GM18951 (cell line): ENCODE measurements around the gene KIZ.

Experiments
- POLR2A ChIP-seq: IDR thresholded peaks from 4 replicates; pipeline ENCODE4 v1.6.1; 2011; ENCODE audit warnings: mild to moderate bottlenecking; ENCODE audit not compliant: insufficient read length, insufficient read depth; ENCODE audit errors: extremely low read depth
- in situ Hi-C: fragments of 300-500 bp; cut with MboI; formaldehyde crosslinking; loops from one replicate; pipeline ENCODE4 v1.12.0; 2022; ENCODE audit warnings: low sequenced_read_pairs, mixed read lengths, inconsistent platforms; ENCODE audit not compliant: unreplicated experiment

The KIZ gene

DNA sequence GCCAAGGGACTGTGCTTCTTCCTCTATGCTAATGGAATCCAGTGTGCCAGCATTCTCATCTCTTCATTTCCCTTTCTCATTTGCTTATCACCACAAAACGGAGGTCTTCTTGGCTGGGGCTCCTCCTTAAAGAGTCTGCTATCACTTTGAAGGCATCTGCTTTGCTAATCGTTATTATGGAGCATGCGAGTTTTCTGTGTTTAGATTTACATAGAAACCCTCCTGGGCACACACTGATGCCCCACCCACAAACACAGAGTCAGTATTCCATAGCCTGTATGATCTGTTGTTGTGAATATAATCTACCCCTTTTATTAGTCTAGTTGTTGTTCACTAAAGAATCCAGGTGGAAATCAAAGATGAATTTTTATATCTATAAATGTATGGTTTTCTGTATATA, 93.8 kb downstream of the KIZ start:
- in situ Hi-C loops = no loop called here
- no peak for TF ChIP-seq POLR2A

DNA sequence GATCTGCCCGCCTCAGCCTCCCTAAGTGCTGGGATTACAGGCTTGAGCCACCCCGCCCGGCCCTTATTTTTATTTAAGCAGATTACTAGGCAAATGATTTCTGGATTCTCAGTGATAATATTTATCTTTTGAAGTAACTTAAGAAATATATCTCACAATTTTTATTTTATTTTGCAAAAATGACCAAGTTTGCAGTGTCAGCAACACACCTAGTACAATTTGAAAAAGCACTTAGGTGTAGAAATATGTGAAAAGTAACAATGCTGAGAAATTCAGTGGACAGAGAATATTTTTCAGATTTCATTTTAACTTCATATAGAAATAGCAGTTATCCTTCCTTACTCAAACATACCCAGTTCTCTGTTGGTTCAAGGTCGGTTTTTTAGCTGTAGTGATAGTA, 98.3 kb downstream of the KIZ start:
- no peak for TF ChIP-seq POLR2A
- in situ Hi-C loops = no loop called here

DNA sequence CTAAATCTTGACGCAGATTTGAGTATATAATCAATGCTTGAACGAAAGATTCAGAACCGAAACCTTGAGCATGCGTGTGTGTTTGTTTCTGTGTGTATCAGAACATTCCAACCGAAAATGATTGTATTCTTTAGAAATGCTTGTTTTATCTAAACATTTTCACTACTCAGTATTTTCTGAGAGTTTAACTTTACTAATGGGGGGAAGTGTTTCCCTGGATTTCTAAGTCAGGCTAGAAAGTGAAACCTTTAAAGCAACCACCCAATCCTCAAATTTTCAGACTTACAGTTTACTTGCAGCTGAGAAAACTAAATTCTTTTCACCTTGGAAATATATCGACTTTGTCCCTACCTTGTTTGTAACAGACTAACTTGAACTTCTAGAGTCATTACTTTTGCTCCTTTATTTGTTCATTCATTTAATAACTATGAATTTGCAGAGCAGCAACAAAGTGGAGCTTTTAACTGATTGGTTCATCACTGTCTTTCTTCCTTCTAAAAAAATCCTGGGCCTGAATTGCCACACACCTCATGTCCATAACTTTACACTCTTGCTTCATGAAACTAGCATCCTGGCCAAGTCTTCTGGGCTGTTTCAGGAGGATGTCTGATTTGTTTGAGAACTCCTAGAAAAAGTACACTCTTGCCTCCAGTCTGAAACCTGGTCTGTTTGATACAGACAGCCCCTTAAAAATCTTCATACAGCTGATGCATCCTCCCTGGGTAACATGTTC, 99.5 kb downstream of the KIZ start:
- in situ Hi-C loops = loop anchor here (25.0 kb wide), 1 partner anchor 388 kb away; no protein-coding TSS in a partner anchor

DNA sequence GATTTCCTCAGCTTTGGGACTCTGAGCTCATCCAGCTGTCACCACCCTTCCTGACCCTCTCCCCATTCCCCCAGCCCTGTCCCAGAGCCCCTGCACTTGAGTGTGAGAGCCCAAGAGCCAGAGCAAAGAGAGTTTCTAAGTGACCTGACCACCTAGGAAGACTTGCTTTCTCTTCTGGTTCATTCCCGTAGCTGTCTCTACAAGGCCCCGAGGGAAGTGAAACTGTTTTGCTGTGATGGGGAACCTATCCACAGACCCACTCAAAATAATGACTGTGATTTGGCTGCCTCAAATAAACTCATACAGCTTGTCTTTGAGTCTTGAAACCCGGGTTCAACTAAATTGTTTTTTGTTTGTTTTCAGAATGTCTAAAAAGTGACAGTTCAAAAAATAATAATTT, 102.6 kb downstream of the KIZ start:
- TF ChIP-seq POLR2A = no peak
- in situ Hi-C loops = loop anchor here (25.0 kb wide), 1 partner anchor 391 kb away; no protein-coding TSS in a partner anchor

More for the DNA sequence above, 99.5 kb downstream of the KIZ start:
- TF ChIP-seq POLR2A = no peak

DNA sequence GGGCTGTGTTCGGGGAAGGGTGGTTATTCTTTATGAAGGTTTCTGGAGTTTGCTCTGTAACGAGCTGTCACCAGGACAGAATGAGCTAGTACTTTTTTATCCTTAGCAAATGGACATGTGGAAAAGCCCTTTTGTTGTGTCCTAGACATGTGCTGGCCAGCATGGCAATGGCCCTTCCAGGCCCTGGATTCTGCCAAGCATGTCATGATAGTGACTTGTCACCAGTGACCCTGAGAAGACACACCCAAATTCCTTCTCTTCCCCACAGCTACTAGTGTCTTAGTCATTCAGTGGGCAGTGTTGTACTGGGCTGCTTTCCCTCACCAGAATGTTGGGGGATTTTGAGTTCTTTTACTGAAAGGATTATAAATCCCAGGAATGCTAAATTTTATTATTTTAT, 103.3 kb downstream of the KIZ start:
- no peak for TF ChIP-seq POLR2A
- in situ Hi-C loops = loop anchor here (25.0 kb wide), 1 partner anchor 392 kb away; no protein-coding TSS in a partner anchor

DNA sequence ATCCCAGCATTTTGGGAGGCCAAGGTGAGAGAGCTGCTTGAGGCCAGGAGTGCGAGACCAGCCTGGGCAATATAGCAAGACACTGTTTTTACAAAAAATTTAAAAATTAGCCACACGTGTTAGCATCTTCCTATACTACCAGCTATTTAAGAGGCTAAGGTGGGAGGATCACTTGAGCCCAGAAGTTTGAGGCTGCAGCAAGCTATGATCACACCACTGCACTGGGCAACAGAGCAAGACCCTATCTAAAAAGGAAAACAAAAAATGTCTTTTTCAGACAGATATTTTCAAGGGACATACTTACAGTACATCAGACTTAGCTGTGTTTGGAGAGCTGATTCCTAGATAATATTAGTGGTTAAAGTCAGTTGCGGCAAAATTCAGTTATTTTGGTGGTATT, 104.3 kb downstream of the KIZ start:
- in situ Hi-C loops = loop anchor here (25.0 kb wide), 1 partner anchor 393 kb away; no protein-coding TSS in a partner anchor
- TF ChIP-seq POLR2A = no peak

DNA sequence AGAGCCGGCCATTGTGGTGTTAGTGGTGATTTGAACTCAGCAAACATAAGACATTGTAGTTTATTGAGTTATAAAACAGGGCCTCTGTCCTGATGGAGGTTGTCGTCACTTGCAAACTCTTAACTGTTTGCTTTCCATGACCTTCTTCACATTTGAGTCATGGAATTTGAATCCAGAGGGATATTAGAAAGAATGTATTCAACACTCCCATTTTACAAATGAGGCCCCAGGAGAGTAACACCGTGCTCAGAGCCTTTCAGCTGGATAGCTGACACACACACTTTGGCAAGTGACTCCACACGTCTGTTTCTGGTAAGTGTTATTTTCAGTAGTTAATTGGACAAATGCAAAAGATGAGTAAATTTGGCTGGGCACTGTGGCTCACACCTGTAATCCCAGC, 104.8 kb downstream of the KIZ start:
- in situ Hi-C loops = loop anchor here (25.0 kb wide), 1 partner anchor 393 kb away; no protein-coding TSS in a partner anchor
- no peak for TF ChIP-seq POLR2A

DNA sequence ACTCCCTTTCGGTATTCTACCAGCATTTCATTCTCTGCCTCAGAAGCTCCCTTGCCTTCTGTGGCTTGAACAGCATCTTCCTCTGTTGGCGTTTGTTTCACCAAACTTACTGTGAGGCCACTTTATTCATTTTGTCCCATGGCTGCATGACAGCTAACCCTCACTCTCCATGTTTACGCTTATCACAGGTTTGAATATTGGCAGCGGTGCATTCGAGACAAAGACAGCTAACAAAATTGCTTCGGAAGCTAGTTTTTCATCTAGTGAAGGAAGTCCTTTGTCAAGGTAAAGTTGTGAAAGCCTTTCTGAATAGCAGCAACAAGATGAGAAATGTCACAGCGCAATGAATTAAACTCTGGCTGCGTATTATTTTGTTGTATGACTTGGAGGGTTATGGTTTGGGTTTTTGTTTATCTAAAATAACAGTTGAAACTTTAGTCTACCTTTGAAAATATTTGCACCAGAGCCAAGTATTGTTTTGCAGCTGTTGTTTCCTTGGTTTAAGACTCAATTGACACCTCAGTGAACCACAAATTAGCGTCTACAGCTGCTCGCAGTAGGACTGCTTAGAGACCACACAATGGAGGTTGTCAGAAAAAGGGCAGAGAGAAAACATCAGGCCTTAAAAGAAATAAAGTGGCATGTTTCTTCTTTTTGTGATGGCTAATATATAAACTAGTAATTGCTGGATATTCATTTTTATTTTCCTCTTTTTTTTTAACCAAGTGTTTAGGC, 106.8 kb downstream of the KIZ start:
- in situ Hi-C loops = loop anchor here (25.0 kb wide), 1 partner anchor 395 kb away; no protein-coding TSS in a partner anchor
- TF ChIP-seq POLR2A = no peak

DNA sequence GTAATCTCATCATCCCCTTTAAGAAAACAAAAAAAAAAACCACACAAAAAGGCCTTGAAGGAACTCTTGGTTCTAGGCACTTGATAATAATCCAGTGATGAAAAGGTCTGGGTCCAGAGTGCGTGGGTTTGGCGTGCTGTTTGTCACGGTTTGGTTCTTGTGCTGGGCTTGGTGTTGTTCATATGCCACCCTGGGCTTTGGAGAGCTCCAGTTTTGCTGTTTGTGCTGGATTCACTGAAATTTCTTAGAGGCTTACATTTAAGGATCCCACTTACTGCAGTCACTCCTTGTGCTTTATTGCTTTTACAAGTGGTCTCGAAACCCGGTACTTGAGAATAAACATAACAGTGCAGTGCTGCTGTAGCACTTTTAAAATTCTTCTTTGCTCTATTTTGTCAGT, 108.4 kb downstream of the KIZ start:
- in situ Hi-C loops = loop anchor here (25.0 kb wide), 1 partner anchor 397 kb away; no protein-coding TSS in a partner anchor
- no peak for TF ChIP-seq POLR2A

DNA sequence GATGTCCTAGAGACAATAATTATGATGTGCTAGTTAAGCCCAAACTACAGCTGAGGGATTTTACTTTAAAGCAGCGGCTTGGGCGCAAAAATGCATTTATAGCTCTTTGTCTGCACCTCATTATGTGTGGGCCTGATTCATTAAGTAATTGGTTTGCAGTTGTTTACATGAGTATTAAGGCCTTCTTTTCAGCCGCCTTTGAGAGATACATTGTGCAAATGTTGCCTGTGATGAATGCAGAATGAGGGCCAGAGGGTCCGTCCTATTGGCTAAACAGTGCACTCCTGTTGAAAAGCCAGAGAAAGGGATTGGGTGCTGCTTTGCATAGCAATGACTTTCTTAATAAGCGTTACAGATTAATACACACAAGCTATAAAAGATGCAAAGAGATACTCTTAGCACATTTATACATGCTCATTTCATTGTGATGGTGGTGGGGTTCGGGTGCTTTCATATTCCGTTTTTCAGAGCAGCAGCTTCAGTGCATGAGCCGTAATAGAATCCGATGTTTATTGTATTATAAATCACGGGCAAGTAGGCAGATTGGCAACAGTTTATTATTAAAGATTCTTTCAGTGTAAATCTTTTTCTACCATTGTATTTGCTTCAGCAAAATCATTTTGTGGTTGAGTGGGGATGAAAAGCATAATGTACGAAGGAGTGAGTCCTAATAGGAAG, 109.1 kb downstream of the KIZ start:
- in situ Hi-C loops = loop anchor here (5.0 to 25.0 kb wide), 2 partner anchors 267 to 398 kb away; no protein-coding TSS in a partner anchor
- TF ChIP-seq POLR2A = no peak

DNA sequence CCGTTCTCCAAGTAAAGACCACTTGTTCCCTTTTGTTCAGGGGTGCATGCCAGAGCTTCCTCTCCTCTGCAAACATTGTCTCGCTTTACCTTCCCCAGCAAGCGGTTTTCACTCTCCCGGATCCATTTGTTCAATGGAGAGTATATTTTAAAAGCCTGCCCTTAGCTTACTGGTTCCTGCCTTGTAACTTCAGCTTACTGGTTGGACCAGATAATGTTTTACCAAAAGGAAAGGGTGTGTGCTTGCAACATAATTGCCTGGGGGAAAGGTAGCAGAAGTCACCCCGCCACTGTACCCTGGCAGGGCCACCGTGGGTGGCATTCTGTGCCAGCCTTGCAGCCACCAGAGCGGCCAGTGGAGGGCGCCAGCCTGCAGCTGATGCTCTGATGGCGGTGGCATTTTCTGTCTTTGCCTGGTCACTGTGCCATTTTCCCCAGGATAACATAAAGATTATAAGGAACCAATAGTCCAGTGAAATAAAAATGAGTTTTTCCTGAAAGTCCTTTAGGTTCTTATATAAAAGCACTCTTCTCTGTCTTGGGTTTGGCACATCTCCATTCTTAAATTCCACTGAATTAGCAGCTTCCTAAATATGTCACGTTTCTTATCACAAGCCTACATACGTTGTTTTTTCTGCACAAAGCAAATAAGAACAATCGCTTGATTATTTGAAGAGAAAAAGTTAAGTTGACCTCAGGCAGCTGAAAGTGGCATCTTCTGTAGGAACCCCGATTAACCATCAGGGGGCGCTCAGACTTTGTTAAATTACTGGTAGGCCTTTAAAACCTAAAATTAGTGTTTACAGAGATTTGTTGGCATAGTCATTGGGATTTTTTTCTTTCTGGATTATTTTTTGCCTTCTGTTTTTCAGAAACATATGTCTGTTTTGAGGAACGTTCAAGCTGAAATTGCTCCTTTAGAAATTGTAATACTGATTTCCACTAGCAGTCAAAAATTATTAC, 109.9 kb downstream of the KIZ start:
- TF ChIP-seq POLR2A = no peak
- in situ Hi-C loops = loop anchor here (5.0 to 25.0 kb wide), 2 partner anchors 267 to 398 kb away; no protein-coding TSS in a partner anchor
